C4-2B (cell line): ENCODE data around the gene PTPDC1.

Experiments used
- CTCF ChIP-seq: fragments of 450-650 bp; conservative IDR thresholded peaks from 2 replicates; pipeline ENCODE4 v1.5.1; 2017; ENCODE audit warnings: mild to moderate bottlenecking
- ZFX ChIP-seq: fragments of 450-650 bp; IDR thresholded peaks from 2 replicates; pipeline ENCODE4 v1.6.1; 2017

DNA sequence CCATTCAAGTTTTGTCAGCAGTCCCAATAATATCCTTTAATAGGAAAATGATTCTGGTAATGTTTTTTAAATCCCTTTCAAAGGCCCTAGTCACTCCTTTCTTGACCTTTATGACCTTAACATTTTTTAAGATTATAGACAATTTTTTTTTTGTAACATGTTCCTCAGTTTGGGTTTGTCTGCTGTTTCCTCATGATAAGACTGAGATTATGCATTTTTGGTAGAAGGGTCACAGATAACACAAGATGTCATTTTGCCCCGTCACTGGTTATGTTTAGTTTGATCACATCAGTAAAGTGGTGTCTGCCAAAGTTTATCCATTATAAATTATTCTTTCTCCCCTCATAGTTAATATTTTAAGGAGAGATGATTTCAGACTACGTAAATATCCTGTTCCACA is 16.0 kb upstream of the PTPDC1 start:
- TF ChIP-seq CTCF, result no peak
- TF ChIP-seq ZFX, result no peak
